ENCODE results near the gene NDUFS6.
A peak's percentile ranks its signal among the peaks of the same experiment; 100 is the strongest.

Gene NDUFS6

GRCh38 chr5:1801222-1801966 lies at the start of gene NDUFS6:
Gene NDUFS6 (plus strand): TSS chr5:1801407. CDS start chr5:1801418, 11 bp downstream.
- POLR2A ChIA-PET, result interaction anchor here (1.2 to 1.4 kb wide), 2 partner anchors 25 to 29 kb away, joined by 3 read pairs; no protein-coding TSS in a partner anchor
- TF ChIP-seq EGR2 (tag by site-specific recombination; IDR thresholded peaks at IDR 0.05; ENCODE audit: low read depth) (no peak), ZNF488 (tag by site-specific recombination; IDR thresholded peaks at IDR 0.05) (no peak), TCF7L2 (IDR thresholded peaks at IDR 0.05; ENCODE audit: borderline replicate concordance, low read depth, low read length) (no peak), OSR2 (tag by site-specific recombination; IDR thresholded peaks at IDR 0.05) (no peak), ZNF626 (tag by site-specific recombination; IDR thresholded peaks at IDR 0.05) (no peak), CTCF (tag by site-specific recombination; IDR thresholded peaks at IDR 0.05) (peak; percentile 82), ZNF157 (tag by site-specific recombination; IDR thresholded peaks at IDR 0.05) (no peak), GFI1B (tag by site-specific recombination; IDR thresholded peaks at IDR 0.05) (no peak), ZNF23 (tag by site-specific recombination; IDR thresholded peaks at IDR 0.05; ENCODE audit: borderline replicate concordance) (no peak), ZNF660 (tag by site-specific recombination; IDR thresholded peaks at IDR 0.05) (no peak), ZNF747 (tag by site-specific recombination; IDR thresholded peaks at IDR 0.05) (no peak), ZNF174 (tag by site-specific recombination; IDR thresholded peaks at IDR 0.05) (no peak), SP2 (tag by site-specific recombination; IDR thresholded peaks at IDR 0.05) (peak; percentile 36), BCL11B (tag by site-specific recombination; IDR thresholded peaks at IDR 0.05; ENCODE audit: low read depth) (peak; percentile 99), ZNF701 (tag by site-specific recombination; IDR thresholded peaks at IDR 0.05) (no peak), MYNN (tag by site-specific recombination; IDR thresholded peaks at IDR 0.05; ENCODE audit: borderline replicate concordance) (no peak), ZFP37 (tag by site-specific recombination; IDR thresholded peaks at IDR 0.05) (no peak), ZNF449 (tag by site-specific recombination; IDR thresholded peaks at IDR 0.05) (no peak), ZNF146 (tag by site-specific recombination; IDR thresholded peaks at IDR 0.05) (peak; percentile 72), ZNF792 (tag by site-specific recombination; IDR thresholded peaks at IDR 0.05) (no peak), ZNF548 (tag by site-specific recombination; IDR thresholded peaks at IDR 0.05) (no peak), ZNF596 (tag by site-specific recombination; IDR thresholded peaks at IDR 0.05) (no peak), ZNF202 (tag by site-specific recombination; IDR thresholded peaks at IDR 0.05; ENCODE audit: borderline replicate concordance) (no peak), WT1 (tag by site-specific recombination; IDR thresholded peaks at IDR 0.05) (no peak), ZNF266 (tag by site-specific recombination; IDR thresholded peaks at IDR 0.05; ENCODE audit: low read depth) (no peak)
- TF ChIP-seq, protein P1, sequence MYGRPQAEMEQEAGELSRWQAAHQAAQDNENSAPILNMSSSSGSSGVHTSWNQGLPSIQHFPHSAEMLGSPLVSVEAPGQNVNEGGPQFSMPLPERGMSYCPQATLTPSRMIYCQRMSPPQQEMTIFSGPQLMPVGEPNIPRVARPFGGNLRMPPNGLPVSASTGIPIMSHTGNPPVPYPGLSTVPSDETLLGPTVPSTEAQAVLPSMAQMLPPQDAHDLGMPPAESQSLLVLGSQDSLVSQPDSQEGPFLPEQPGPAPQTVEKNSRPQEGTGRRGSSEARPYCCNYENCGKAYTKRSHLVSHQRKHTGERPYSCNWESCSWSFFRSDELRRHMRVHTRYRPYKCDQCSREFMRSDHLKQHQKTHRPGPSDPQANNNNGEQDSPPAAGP (tag by site-specific recombination; IDR thresholded peaks at IDR 0.05), result peak; percentile 67
- TF ChIP-seq, protein P2, sequence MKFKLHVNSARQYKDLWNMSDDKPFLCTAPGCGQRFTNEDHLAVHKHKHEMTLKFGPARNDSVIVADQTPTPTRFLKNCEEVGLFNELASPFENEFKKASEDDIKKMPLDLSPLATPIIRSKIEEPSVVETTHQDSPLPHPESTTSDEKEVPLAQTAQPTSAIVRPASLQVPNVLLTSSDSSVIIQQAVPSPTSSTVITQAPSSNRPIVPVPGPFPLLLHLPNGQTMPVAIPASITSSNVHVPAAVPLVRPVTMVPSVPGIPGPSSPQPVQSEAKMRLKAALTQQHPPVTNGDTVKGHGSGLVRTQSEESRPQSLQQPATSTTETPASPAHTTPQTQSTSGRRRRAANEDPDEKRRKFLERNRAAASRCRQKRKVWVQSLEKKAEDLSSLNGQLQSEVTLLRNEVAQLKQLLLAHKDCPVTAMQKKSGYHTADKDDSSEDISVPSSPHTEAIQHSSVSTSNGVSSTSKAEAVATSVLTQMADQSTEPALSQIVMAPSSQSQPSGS (tag by site-specific recombination; IDR thresholded peaks at IDR 0.05; ENCODE audit: low read depth), result no peak
- TF ChIP-seq, protein P3, sequence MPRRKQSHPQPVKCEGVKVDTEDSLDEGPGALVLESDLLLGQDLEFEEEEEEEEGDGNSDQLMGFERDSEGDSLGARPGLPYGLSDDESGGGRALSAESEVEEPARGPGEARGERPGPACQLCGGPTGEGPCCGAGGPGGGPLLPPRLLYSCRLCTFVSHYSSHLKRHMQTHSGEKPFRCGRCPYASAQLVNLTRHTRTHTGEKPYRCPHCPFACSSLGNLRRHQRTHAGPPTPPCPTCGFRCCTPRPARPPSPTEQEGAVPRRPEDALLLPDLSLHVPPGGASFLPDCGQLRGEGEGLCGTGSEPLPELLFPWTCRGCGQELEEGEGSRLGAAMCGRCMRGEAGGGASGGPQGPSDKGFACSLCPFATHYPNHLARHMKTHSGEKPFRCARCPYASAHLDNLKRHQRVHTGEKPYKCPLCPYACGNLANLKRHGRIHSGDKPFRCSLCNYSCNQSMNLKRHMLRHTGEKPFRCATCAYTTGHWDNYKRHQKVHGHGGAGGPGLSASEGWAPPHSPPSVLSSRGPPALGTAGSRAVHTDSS (tag by site-specific recombination; IDR thresholded peaks at IDR 0.05), result no peak
- TF ChIP-seq, protein P4, sequence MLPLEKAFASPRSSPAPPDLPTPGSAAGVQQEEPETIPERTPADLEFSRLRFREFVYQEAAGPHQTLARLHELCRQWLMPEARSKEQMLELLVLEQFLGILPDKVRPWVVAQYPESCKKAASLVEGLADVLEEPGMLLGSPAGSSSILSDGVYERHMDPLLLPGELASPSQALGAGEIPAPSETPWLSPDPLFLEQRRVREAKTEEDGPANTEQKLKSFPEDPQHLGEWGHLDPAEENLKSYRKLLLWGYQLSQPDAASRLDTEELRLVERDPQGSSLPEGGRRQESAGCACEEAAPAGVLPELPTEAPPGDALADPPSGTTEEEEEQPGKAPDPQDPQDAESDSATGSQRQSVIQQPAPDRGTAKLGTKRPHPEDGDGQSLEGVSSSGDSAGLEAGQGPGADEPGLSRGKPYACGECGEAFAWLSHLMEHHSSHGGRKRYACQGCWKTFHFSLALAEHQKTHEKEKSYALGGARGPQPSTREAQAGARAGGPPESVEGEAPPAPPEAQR (tag by site-specific recombination; IDR thresholded peaks at IDR 0.05), result no peak

More at GRCh38 chr5:1801222-1801966, at the start of gene NDUFS6:
- H3K9me3 ChIP-seq (ENCODE audit: control insufficient read depth, insufficient read depth, low read depth, low read length), result no peaks in the 10 kb centered on the region
- H3K27ac ChIP-seq (ENCODE audit: extremely low read depth, low read depth, low read length), result peak within 1 kb of the TSS; percentile 87
- peak within 1 kb of the TSS; percentile 97 for H3K4me3 ChIP-seq (ENCODE audit: low read depth, low read length)
- peaks cover 4% of the 10 kb centered on the region; the same call in 1 of the 2 replicates for H3K4me1 ChIP-seq (ENCODE audit: control insufficient read depth, insufficient read depth, low read length)
- CTCF ChIA-PET, result no interaction called here
- peaks cover 31 to 64% of the 10 kb centered on the region in 2 experiments for H3K36me3 ChIP-seq (ENCODE audit: control insufficient read depth in 2 of 2, insufficient read depth in 1 of 2, low read length in 2 of 2)
